Natural killer cell (primary cell): Measurements from ENCODE around the gene C12orf76. TPM values are rescaled to one million over a fixed set of nuclear protein-coding genes. Genes with fewer than 3 reads are reported as not detected.

Experiments
- ATAC-seq, 3 donors: fragments of 150-1000 bp in 2 of 3; fragments of 200-7000 bp in 1 of 3; cut with Tn5 transposase; 1 replicate in 1 of 3; 2 replicates in 2 of 3; pipeline ENCODE4 v1.10.0; 2021; ENCODE audit warnings: mild to moderate bottlenecking in 2 of 3, moderate library complexity in 2 of 3
- DNase-seq, 2 donors: peaks; one replicate each; pipeline versions ENCODE4 v3.0.0 to v3.0.0-alpha.2; 2013 to 2021; ENCODE audit warnings: mixed read lengths in 1 of 2
- H3K27ac ChIP-seq: one replicate; pipeline ENCODE4 v1.5.1; 2013; ENCODE audit warnings: mild to moderate bottlenecking, low read length
- H3K27me3 ChIP-seq: one replicate; pipeline ENCODE4 v1.6.1; 2013; ENCODE audit warnings: low read length; ENCODE audit not compliant: control insufficient read depth, insufficient read depth
- H3K36me3 ChIP-seq: one replicate; pipeline ENCODE4 v1.6.1; 2013; ENCODE audit warnings: low read length; ENCODE audit not compliant: control insufficient read depth, insufficient read depth
- H3K4me1 ChIP-seq: one replicate; pipeline ENCODE4 v1.6.1; 2013; ENCODE audit warnings: low read length; ENCODE audit not compliant: control insufficient read depth, insufficient read depth
- H3K4me3 ChIP-seq: one replicate; pipeline ENCODE4 v1.5.1; 2013; ENCODE audit warnings: low read length
- H3K9me3 ChIP-seq: one replicate; pipeline ENCODE4 v1.6.1; 2013; ENCODE audit warnings: low read length; ENCODE audit not compliant: control insufficient read depth, insufficient read depth
- H3K27ac Mint-ChIP-seq, 2 donors: one replicate each; pipeline ENCODE4 v1.8.0; 2022; ENCODE audit warnings: mild to moderate bottlenecking in 2 of 2, mixed read lengths in 2 of 2, moderate library complexity in 1 of 2
- H3K27me3 Mint-ChIP-seq, 2 donors: one replicate each; pipeline ENCODE4 v1.8.0; 2022; ENCODE audit warnings: low read depth in 2 of 2, mixed read lengths in 2 of 2
- H3K36me3 Mint-ChIP-seq: one replicate; pipeline ENCODE4 v1.8.0; 2022; ENCODE audit warnings: mixed read lengths
- H3K4me1 Mint-ChIP-seq, 2 donors: one replicate each; pipeline ENCODE4 v1.8.0; 2022; ENCODE audit warnings: mixed read lengths in 2 of 2
- H3K4me3 Mint-ChIP-seq: one replicate; pipeline ENCODE4 v1.8.0; 2022; ENCODE audit warnings: mild to moderate bottlenecking, moderate library complexity, mixed read lengths
- H3K9me3 Mint-ChIP-seq, 2 donors: one replicate each; pipeline ENCODE4 v1.8.0; 2022; ENCODE audit warnings: mixed read lengths in 2 of 2
- WGBS: methylation state at CpG from one replicate; pipeline ENCODE4 v1.1.7; 2013; ENCODE audit warnings: missing lambda C conversion rate; ENCODE audit not compliant: insufficient coverage; 5-methylcytosine and 5-hydroxymethylcytosine counted together
- intact Hi-C: fragments of 100-400 bp; cut with micrococcal nuclease; formaldehyde crosslinking; loops from one replicate; pipeline ENCODE4 v1.14.2; 2022
- total RNA-seq, 4 donors: library from RNA; stranded (reverse); fragments of 120-200 nt in 1 of 4; gene quantifications; one replicate each; pipeline versions ENCODE4 v1.2.3 to v1.2.4, GENCODE V29; 2013 to 2022
- TF ChIP-seq, protein P1 (sequence below): fragments of 200-600 bp; IDR thresholded peaks from one replicate; pipeline ENCODE4 v1.8.0; 2022; ENCODE audit warnings: antibody characterized with exemption

Gene C12orf76
- total RNA-seq, 3 donors from 2014 or later (not counting 1 experiment from before 2014, with no cell fraction given), result 9.9 to 12.1 (median 10.9) TPM

DNA sequence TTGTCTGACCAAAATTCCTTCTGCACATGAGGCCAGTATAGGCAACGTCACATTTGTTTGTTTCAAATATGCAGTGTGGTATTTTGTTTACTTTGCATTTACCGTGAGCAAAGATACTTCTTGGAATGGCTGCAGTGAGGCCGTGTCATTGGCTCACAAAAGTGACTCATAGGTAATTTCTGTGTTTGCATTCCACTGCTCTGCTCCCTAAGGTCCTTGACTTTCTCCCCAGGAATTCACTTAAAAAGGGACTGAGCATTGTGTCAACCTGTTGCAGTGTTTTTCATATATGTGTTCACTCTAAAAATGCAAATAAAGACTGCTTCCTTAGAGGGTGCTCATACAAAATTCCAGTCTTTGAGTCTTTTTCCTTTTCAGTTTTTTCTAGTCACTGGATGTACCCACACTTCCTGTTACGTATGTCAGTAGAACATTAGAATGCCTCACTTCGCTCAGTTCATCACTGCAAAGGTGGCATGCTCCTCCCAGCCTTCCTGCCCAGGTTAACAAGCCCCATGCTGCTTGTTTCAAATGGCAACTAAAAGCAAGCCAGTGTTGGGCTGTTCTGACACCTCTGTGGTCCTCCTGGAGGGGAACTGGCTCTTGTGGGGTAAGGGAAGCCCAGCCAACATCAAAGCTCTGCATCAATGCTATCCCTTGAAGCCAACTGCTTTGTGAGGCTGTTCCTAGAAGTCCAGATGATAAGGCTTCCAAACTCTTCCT is 9.1 kb downstream of the C12orf76 start:
- intact Hi-C loops, result no loop called here
- peak in 2 of 3 donors; percentile 37 to 53 for ATAC-seq

DNA sequence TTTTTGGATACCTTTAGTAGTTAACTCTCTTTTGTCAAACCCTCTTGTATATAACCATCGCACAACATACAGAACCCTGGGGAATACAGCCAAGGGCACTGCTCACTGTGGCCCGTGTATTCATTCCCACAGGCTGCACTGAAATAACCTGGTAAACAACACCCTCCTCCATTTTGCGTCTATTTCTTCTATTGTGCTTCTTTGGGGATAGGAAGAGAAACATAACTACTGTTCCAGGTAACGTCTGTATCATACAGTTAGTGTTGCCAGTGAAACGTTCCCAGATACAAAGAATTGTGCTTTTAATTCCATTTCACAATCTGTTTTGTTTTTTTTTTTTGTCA is 9.6 kb downstream of the C12orf76 start:
- no peak overlapping the region for H3K27ac ChIP-seq
- no peaks in the 10 kb centered on the region for H3K27me3 ChIP-seq

More for the DNA sequence above, 9.1 kb downstream of the C12orf76 start:
- TF ChIP-seq, protein P1, sequence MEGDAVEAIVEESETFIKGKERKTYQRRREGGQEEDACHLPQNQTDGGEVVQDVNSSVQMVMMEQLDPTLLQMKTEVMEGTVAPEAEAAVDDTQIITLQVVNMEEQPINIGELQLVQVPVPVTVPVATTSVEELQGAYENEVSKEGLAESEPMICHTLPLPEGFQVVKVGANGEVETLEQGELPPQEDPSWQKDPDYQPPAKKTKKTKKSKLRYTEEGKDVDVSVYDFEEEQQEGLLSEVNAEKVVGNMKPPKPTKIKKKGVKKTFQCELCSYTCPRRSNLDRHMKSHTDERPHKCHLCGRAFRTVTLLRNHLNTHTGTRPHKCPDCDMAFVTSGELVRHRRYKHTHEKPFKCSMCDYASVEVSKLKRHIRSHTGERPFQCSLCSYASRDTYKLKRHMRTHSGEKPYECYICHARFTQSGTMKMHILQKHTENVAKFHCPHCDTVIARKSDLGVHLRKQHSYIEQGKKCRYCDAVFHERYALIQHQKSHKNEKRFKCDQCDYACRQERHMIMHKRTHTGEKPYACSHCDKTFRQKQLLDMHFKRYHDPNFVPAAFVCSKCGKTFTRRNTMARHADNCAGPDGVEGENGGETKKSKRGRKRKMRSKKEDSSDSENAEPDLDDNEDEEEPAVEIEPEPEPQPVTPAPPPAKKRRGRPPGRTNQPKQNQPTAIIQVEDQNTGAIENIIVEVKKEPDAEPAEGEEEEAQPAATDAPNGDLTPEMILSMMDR, result no peak
- DNase-seq, result peak in 1 of 2 donors; percentile 60
- Histone ChIP-seq H3K4me1 (peaks cover 8% of the 10 kb centered on the region), H3K36me3 (peaks cover 47% of the 10 kb centered on the region), H3K4me3 (no peak overlapping the region), H3K9me3 (no peaks in the 10 kb centered on the region), H3K27ac (peak overlapping the region; percentile 56), H3K27me3 (no peaks in the 10 kb centered on the region)
- no peaks in the 10 kb centered on the region for H3K27me3 Mint-ChIP-seq
- H3K36me3 Mint-ChIP-seq, result no peaks in the 10 kb centered on the region
- H3K4me3 Mint-ChIP-seq, result no peak overlapping the region
- H3K27ac Mint-ChIP-seq, result peak overlapping the region; percentile 82 to 87
- WGBS, result 64% methylated on average over 5 of the region's 5 CpGs
- H3K4me1 Mint-ChIP-seq, result peaks cover 27 to 33% of the 10 kb centered on the region in 2 donors
- H3K9me3 Mint-ChIP-seq, result no peaks in the 10 kb centered on the region

DNA sequence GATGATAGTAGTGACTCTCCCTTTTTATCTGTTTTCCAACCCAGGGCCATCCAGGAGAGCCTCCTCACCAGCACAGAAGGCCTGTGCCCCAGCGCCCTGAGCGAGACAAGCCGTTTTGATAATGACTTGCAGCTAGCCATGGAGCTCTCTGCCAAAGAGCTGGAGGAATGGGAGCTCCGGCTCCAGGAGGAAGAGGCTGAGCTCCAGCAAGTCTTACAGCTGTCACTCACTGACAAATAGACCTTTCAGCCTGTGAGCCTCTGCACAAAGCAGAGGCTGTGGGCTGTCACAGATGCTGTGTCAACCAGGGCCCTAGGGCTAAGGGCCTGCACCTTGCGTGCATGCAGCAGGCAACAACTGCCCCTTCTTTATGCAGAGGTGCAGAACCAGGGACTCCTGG is 11.0 kb downstream of the C12orf76 start:
- Histone ChIP-seq H3K4me1 (peaks cover 5% of the 10 kb centered on the region), H3K9me3 (no peaks in the 10 kb centered on the region), H3K27me3 (no peaks in the 10 kb centered on the region), H3K4me3 (no peak overlapping the region), H3K36me3 (peaks cover 58% of the 10 kb centered on the region), H3K27ac (no peak overlapping the region)
- Mint-ChIP-seq H3K27ac (no peak overlapping the region), H3K27me3 (no peaks in the 10 kb centered on the region), H3K4me1 (peaks cover 20 to 25% of the 10 kb centered on the region in 2 donors), H3K9me3 (no peaks in the 10 kb centered on the region), H3K4me3 (no peak overlapping the region), H3K36me3 (no peaks in the 10 kb centered on the region)
- TF ChIP-seq, protein P1, result no peak
- ATAC-seq, result no peak
- intact Hi-C loops, result no loop called here
- 95% methylated on average over 5 of the region's 5 CpGs for WGBS
- DNase-seq, result no peak

More for the DNA sequence above, 9.6 kb downstream of the C12orf76 start:
- 96% methylated on average over 5 of the region's 5 CpGs for WGBS
- Histone ChIP-seq H3K4me3 (no peak overlapping the region), H3K9me3 (no peaks in the 10 kb centered on the region), H3K4me1 (peaks cover 8% of the 10 kb centered on the region), H3K36me3 (peaks cover 53% of the 10 kb centered on the region)
- H3K36me3 Mint-ChIP-seq, result no peaks in the 10 kb centered on the region
- TF ChIP-seq, protein P1, result no peak
- H3K27me3 Mint-ChIP-seq, result no peaks in the 10 kb centered on the region
- intact Hi-C loops, result no loop called here
- DNase-seq, result no peak
- peaks cover 27 to 33% of the 10 kb centered on the region in 2 donors for H3K4me1 Mint-ChIP-seq
- no peak for ATAC-seq
- no peaks in the 10 kb centered on the region for H3K9me3 Mint-ChIP-seq
- H3K27ac Mint-ChIP-seq, result peak overlapping the region; percentile 82 to 87
- H3K4me3 Mint-ChIP-seq, result no peak overlapping the region
